Neuron (in vitro differentiated cells): ENCODE measurements around the gene TMEM59L.
"Not testable (repeated sequence)": the region's sequence is repeated elsewhere in the genome, so short reads cannot be mapped to it uniquely, and the experiment has no call there.

Experiments used
- H2AFZ ChIP-seq: one replicate; pipeline ENCODE4 v1.6.1; 2013; ENCODE audit warnings: low read depth, mild to moderate bottlenecking, inconsistent platforms, low read length, moderate library complexity
- H3K27me3 ChIP-seq: one replicate; pipeline ENCODE4 v1.6.1; 2013; ENCODE audit warnings: low read length; ENCODE audit not compliant: insufficient read depth
- H3K36me3 ChIP-seq: one replicate; pipeline ENCODE4 v1.6.1; 2013; ENCODE audit warnings: low read length; ENCODE audit not compliant: insufficient read depth
- H3K4me1 ChIP-seq: one replicate; pipeline ENCODE4 v1.6.1; 2013; ENCODE audit warnings: low read length; ENCODE audit not compliant: insufficient read depth
- H3K4me3 ChIP-seq: 2 replicates; pipeline ENCODE4 v1.5.1; 2013; ENCODE audit warnings: mild to moderate bottlenecking, low read length, moderate library complexity
- H3K9me3 ChIP-seq: one replicate; pipeline ENCODE4 v1.6.1; 2013; ENCODE audit warnings: low read length

TMEM59L gene

GRCh38 chr19:18600692-18601397, 11.8 kb upstream of the TMEM59L start:
- Histone ChIP-seq H3K4me1 (peaks cover 16% of the 10 kb centered on the region), H3K27me3 (peaks cover 53% of the 10 kb centered on the region)
- not testable (repeated sequence) for H3K4me3 ChIP-seq, H2AFZ ChIP-seq, H3K9me3 ChIP-seq, H3K36me3 ChIP-seq

GRCh38 chr19:18601875-18602274, 10.8 kb upstream of the TMEM59L start:
- no peaks in the 10 kb centered on the region for H3K36me3 ChIP-seq
- H3K27me3 ChIP-seq: peaks cover 57% of the 10 kb centered on the region
- H2AFZ ChIP-seq: no peak overlapping the region
- H3K9me3 ChIP-seq: no peaks in the 10 kb centered on the region
- H3K4me1 ChIP-seq: peaks cover 16% of the 10 kb centered on the region
- no peak overlapping the region for H3K4me3 ChIP-seq

DNA sequence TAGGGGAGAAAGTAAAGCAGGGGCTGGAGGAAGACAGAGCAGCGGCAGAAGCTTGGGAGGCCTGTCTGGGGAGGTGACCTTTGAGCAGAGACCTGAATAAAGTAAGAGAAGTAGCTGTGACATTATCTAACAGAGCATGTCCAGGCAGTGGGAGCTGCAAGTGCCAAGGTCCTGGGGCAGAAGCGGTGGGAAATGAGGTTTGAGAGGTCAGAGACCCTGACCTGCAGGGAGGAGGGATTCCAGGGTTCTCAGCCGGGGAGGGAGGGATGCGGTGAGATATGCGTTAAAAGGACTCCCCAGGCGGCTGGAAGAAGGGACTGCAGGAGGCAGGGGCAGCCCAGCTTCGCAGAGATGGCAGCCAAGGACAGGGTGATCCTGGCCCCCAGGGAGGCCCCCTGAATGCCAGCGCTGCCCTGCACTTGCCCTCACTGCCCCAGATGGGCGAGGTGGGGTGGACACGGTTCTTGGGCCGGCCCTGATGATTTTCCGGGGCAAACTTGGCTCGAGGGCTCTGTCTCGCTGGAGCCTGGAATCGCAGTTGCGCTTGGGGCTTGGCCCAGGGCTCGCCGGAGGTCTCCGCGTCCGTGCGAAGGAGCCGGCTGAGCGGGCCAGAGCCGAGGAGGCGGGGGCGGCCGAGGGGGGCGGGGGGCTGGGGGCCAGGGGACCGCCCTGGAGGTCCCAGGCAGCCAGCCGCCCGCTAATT, 9.3 kb upstream of the TMEM59L start:
- Histone ChIP-seq H3K36me3 (no peaks in the 10 kb centered on the region), H2AFZ (no peak overlapping the region), H3K4me1 (peaks cover 16% of the 10 kb centered on the region), H3K4me3 (no peak overlapping the region), H3K27me3 (peaks cover 69% of the 10 kb centered on the region), H3K9me3 (no peaks in the 10 kb centered on the region)

- H3K36me3 ChIP-seq: no peaks in the 10 kb centered on the region
- H3K4me1 ChIP-seq: peaks cover 16% of the 10 kb centered on the region
- no peaks in the 10 kb centered on the region for H3K9me3 ChIP-seq
- H3K27me3 ChIP-seq: peaks cover 72% of the 10 kb centered on the region
- no peak overlapping the region for H2AFZ ChIP-seq
- H3K4me3 ChIP-seq: no peak overlapping the region
Measured at GRCh38 chr19:18603958-18604819, 8.5 kb upstream of the TMEM59L start.

- Histone ChIP-seq H3K36me3 (no peaks in the 10 kb centered on the region), H3K4me3 (no peak overlapping the region), H3K4me1 (peaks cover 16% of the 10 kb centered on the region), H3K9me3 (no peaks in the 10 kb centered on the region), H3K27me3 (peaks cover 75% of the 10 kb centered on the region), H2AFZ (no peak overlapping the region)
Measured at GRCh38 chr19:18604820-18605159, 7.9 kb upstream of the TMEM59L start.

GRCh38 chr19:18605196-18605545, 7.5 kb upstream of the TMEM59L start:
- H3K9me3 ChIP-seq: no peaks in the 10 kb centered on the region
- H3K4me3 ChIP-seq: no peak overlapping the region
- no peak overlapping the region for H2AFZ ChIP-seq
- H3K27me3 ChIP-seq: peaks cover 78% of the 10 kb centered on the region
- no peaks in the 10 kb centered on the region for H3K36me3 ChIP-seq
- peaks cover 19% of the 10 kb centered on the region for H3K4me1 ChIP-seq

DNA sequence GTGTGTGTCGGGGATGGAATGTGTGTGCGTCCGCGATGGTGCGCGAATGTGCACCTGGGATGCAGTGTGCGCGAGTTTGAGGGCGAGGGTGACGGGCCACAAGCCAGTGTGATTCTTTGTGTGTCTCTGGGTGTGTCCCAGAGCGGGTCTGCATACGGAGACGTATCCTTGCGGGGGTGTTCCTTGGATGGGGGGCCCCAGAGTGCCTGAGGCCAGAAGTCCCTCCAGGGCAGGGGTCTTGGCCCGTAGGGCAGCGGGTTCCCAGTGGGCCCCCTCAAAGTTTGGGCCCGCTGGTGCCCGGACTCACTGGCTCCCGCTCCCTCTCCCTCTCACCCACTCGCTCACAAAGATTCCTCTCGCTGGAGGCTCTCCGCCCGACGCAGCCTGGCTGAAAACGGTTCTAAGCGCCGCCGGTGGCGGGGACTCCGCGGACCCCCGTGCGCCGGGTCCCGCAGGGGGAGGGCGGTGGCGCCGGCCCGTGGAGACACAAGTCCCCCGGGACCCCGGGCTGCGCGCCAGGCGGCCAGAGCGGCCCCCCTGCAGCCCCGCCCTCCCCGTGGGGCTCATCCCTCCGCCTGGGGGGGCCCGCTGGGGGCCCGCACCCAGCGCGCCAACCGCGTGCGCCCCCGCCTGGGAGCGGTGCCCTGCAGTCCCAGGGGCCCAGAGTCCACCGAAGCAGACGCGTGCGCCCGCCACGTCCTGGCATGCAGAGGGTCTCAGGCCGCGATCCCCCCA, 7.0 kb upstream of the TMEM59L start:
- Histone ChIP-seq H2AFZ (no peak overlapping the region), H3K9me3 (no peaks in the 10 kb centered on the region), H3K4me3 (no peak overlapping the region), H3K27me3 (peaks cover 84% of the 10 kb centered on the region), H3K4me1 (peaks cover 23% of the 10 kb centered on the region), H3K36me3 (no peaks in the 10 kb centered on the region)

GRCh38 chr19:18606281-18607225, 6.1 kb upstream of the TMEM59L start, which contains the start of gene CRLF1:
Gene CRLF1, minus strand, starts transcription at chr19:18606799. Its CDS starts 143 bp downstream, at chr19:18606656.
- H3K4me1 ChIP-seq: peaks cover 31% of the 10 kb centered on the region
- H3K36me3 ChIP-seq: no peaks in the 10 kb centered on the region
- H2AFZ ChIP-seq: no peak within 1 kb of the TSS
- H3K4me3 ChIP-seq: no peak within 1 kb of the TSS
- peaks cover 89% of the 10 kb centered on the region for H3K27me3 ChIP-seq
- H3K9me3 ChIP-seq: no peaks in the 10 kb centered on the region

- Histone ChIP-seq H3K27me3 (peaks cover 90% of the 10 kb centered on the region), H2AFZ (no peak overlapping the region), H3K4me1 (peaks cover 40% of the 10 kb centered on the region), H3K9me3 (no peaks in the 10 kb centered on the region), H3K36me3 (no peaks in the 10 kb centered on the region), H3K4me3 (no peak overlapping the region)
Measured at GRCh38 chr19:18607226-18608101, 5.2 kb upstream of the TMEM59L start.

GRCh38 chr19:18608102-18608804, 4.4 kb upstream of the TMEM59L start:
- H3K36me3 ChIP-seq: no peaks in the 10 kb centered on the region
- no peaks in the 10 kb centered on the region for H3K9me3 ChIP-seq
- H3K27me3 ChIP-seq: peaks cover 89% of the 10 kb centered on the region
- no peak overlapping the region for H3K4me3 ChIP-seq
- no peak overlapping the region for H2AFZ ChIP-seq
- H3K4me1 ChIP-seq: peaks cover 43% of the 10 kb centered on the region
